ENCODE results near the gene CFAP107. TPM values are rescaled to one million over a fixed set of nuclear protein-coding genes. Genes with fewer than 3 reads are reported as not detected.

Gene CFAP107
- total RNA-seq, 1 donor from 2014 or later, result not detected

- intact Hi-C loops (cut with micrococcal nuclease), result no loop called here
Measured at GRCh38 chr1:12739613-12740012, 6.4 kb upstream of the CFAP107 start.

- intact Hi-C loops (cut with micrococcal nuclease), result no loop called here
Measured at GRCh38 chr1:12741946-12742345, 4.1 kb upstream of the CFAP107 start.

- intact Hi-C loops (cut with micrococcal nuclease), result no loop called here
Measured at GRCh38 chr1:12745126-12745991, 641 bp upstream of the CFAP107 start.

GRCh38 chr1:12748778-12749355 is 2.9 kb downstream of the CFAP107 start:
- intact Hi-C loops (cut with micrococcal nuclease), result no loop called here

GRCh38 chr1:12754738-12755137 is 8.7 kb downstream of the CFAP107 start:
- intact Hi-C loops (cut with micrococcal nuclease), result no loop called here

- intact Hi-C loops (cut with micrococcal nuclease), result no loop called here
Measured at GRCh38 chr1:12756273-12756672, 10.3 kb downstream of the CFAP107 start.

GRCh38 chr1:12756768-12757413 is 10.9 kb downstream of the CFAP107 start:
- intact Hi-C loops (cut with micrococcal nuclease), result no loop called here

- intact Hi-C loops (cut with micrococcal nuclease), result no loop called here
Measured at GRCh38 chr1:12757836-12758235, 11.8 kb downstream of the CFAP107 start.

- intact Hi-C loops (cut with micrococcal nuclease), result no loop called here
Measured at GRCh38 chr1:12760256-12760795, 14.3 kb downstream of the CFAP107 start.

- intact Hi-C loops (cut with micrococcal nuclease), result no loop called here
Measured at GRCh38 chr1:12761781-12762180, 15.8 kb downstream of the CFAP107 start.

GRCh38 chr1:12762766-12763165 is 16.8 kb downstream of the CFAP107 start:
- intact Hi-C loops (cut with micrococcal nuclease), result no loop called here

GRCh38 chr1:12763479-12763878 is 17.5 kb downstream of the CFAP107 start:
- intact Hi-C loops (cut with micrococcal nuclease), result no loop called here

GRCh38 chr1:12764016-12764415 is 18.0 kb downstream of the CFAP107 start:
- intact Hi-C loops (cut with micrococcal nuclease), result no loop called here

- intact Hi-C loops (cut with micrococcal nuclease), result no loop called here
Measured at GRCh38 chr1:12769031-12769430, 23.0 kb downstream of the CFAP107 start.

GRCh38 chr1:12769976-12770505 is 24.0 kb downstream of the CFAP107 start:
- intact Hi-C loops (cut with micrococcal nuclease), result no loop called here

- intact Hi-C loops (cut with micrococcal nuclease), result no loop called here
Measured at GRCh38 chr1:12770620-12771019, 24.6 kb downstream of the CFAP107 start.

- intact Hi-C loops (cut with micrococcal nuclease), result no loop called here
Measured at GRCh38 chr1:12771186-12771585, 25.2 kb downstream of the CFAP107 start.

GRCh38 chr1:12772520-12772919 is 26.5 kb downstream of the CFAP107 start:
- intact Hi-C loops (cut with micrococcal nuclease), result no loop called here

GRCh38 chr1:12773438-12773837 is 27.4 kb downstream of the CFAP107 start, which contains the start of gene PRAMEF12:
Gene PRAMEF12, plus strand, starts transcription at chr1:12773738. Its CDS starts 1,130 bp downstream, at chr1:12774868.
- intact Hi-C loops (cut with micrococcal nuclease), result no loop called here

- intact Hi-C loops (cut with micrococcal nuclease), result no loop called here
Measured at GRCh38 chr1:12774801-12775345, 28.9 kb downstream of the CFAP107 start.

GRCh38 chr1:12775443-12775842 is 29.4 kb downstream of the CFAP107 start:
- intact Hi-C loops (cut with micrococcal nuclease), result no loop called here

All from T-helper 1 cell treated with Interleukin-12 subunit alpha and Interleukin-12 subunit beta and Interleukin-4 antibody, amounts not matched to agents 30 ng/mL and 1 ng/mL, for 36 hours (primary cell).